Neutrophil (primary cell): Measurements from ENCODE around the gene ZNF536.

ENCODE experiments used
- H3K27ac ChIP-seq: fragments of 200-600 bp; sonication (generic); 2 replicates; pipeline ENCODE4 v1.5.1; 2016; ENCODE audit warnings: mild to moderate bottlenecking, moderate library complexity
- H3K27me3 ChIP-seq: fragments of 200-600 bp; sonication (generic); 2 replicates; pipeline ENCODE4 v1.6.0; 2016; ENCODE audit warnings: mild to moderate bottlenecking
- H3K36me3 ChIP-seq: fragments of 200-600 bp; sonication (generic); 2 replicates; pipeline ENCODE4 v1.5.1; 2017
- H3K4me1 ChIP-seq, 2 experiments: fragments of 200-600 bp in 1 of 2; sonication (generic) in 1 of 2; 1 replicate in 1 of 2; 2 replicates in 1 of 2; pipeline versions ENCODE4 v1.5.1 to v1.6.1; 2013 to 2016; ENCODE audit warnings: low read depth in 1 of 2, low read length in 1 of 2, mild to moderate bottlenecking in 1 of 2, moderate library complexity in 1 of 2; ENCODE audit not compliant: control insufficient read depth in 1 of 2, insufficient read depth in 1 of 2
- H3K4me3 ChIP-seq, 2 experiments: fragments of 200-600 bp in 1 of 2; sonication (generic) in 1 of 2; 1 replicate in 1 of 2; 2 replicates in 1 of 2; pipeline ENCODE4 v1.5.1; 2013 to 2016; ENCODE audit warnings: low read depth in 1 of 2, low read length in 1 of 2, mild to moderate bottlenecking in 1 of 2, moderate library complexity in 1 of 2
- H3K9me3 ChIP-seq: fragments of 200-600 bp; sonication (generic); 2 replicates; pipeline ENCODE4 v1.5.1; 2016
- TF ChIP-seq, protein P1 (sequence below): fragments of 200-600 bp; sonication (generic); IDR thresholded peaks from 2 replicates; pipeline ENCODE4 v1.5.1; 2016; ENCODE audit warnings: antibody characterized with exemption

Gene ZNF536

DNA sequence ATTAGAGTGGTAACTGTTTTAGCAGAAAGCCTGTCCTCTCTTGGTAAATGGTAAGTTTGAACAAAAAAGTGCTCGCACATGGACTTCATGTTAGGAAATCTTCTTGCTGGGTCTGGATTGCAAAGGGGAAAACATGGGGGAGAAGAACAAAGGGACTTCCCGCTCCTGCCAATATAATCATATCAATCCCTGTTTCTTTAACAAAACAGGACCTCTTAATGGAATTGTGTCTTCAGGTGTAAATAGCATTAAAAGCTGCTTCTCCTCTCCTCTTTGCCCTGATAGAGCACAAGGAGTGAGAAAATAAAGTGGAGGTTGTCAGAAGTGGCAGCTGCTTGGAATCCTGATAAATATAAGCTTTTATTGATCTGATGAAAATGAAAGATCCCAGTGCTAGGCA is 20.4 kb upstream of the ZNF536 start:
- no peaks in the 10 kb centered on the region for H3K9me3 ChIP-seq
- no peaks in the 10 kb centered on the region for H3K27me3 ChIP-seq
- H3K4me3 ChIP-seq, result no peak overlapping the region
- no peaks in the 10 kb centered on the region for H3K36me3 ChIP-seq
- TF ChIP-seq, protein P1, sequence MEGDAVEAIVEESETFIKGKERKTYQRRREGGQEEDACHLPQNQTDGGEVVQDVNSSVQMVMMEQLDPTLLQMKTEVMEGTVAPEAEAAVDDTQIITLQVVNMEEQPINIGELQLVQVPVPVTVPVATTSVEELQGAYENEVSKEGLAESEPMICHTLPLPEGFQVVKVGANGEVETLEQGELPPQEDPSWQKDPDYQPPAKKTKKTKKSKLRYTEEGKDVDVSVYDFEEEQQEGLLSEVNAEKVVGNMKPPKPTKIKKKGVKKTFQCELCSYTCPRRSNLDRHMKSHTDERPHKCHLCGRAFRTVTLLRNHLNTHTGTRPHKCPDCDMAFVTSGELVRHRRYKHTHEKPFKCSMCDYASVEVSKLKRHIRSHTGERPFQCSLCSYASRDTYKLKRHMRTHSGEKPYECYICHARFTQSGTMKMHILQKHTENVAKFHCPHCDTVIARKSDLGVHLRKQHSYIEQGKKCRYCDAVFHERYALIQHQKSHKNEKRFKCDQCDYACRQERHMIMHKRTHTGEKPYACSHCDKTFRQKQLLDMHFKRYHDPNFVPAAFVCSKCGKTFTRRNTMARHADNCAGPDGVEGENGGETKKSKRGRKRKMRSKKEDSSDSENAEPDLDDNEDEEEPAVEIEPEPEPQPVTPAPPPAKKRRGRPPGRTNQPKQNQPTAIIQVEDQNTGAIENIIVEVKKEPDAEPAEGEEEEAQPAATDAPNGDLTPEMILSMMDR, result no peak
- no peak overlapping the region for H3K27ac ChIP-seq
- H3K4me1 ChIP-seq, result no peaks in the 10 kb centered on the region

DNA sequence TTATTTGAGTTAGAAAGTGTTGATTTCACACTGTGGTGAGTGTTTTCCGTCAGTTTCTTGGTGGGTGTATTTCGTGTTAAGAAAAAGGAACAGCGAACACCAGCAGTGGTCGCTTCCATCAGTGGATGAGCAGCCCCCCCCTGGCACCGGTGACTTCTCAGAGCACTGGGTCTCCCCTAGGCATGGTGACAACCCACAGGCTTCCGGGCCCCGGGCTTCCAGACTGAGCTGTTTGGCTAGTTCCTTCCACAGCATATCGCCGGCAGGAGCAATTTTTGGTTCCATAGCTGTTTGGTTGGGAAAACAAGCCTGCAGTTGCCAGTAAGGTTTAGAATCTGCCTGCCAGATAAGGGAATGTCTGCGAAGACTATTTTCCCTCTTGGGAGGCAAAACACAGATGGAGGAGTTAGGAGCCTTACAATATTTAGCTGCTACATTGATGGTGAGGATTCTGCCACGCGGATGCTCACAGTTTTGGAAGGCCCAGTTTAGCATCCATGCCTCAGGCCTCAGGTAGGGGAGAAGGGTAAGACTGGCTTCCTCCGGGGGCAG is 18.7 kb upstream of the ZNF536 start:
- no peaks in the 10 kb centered on the region for H3K36me3 ChIP-seq
- H3K9me3 ChIP-seq, result no peaks in the 10 kb centered on the region
- no peak overlapping the region for H3K27ac ChIP-seq
- H3K4me3 ChIP-seq, result no peak overlapping the region
- TF ChIP-seq, protein P1, result no peak
- H3K27me3 ChIP-seq, result peaks cover 3% of the 10 kb centered on the region
- no peaks in the 10 kb centered on the region for H3K4me1 ChIP-seq

DNA sequence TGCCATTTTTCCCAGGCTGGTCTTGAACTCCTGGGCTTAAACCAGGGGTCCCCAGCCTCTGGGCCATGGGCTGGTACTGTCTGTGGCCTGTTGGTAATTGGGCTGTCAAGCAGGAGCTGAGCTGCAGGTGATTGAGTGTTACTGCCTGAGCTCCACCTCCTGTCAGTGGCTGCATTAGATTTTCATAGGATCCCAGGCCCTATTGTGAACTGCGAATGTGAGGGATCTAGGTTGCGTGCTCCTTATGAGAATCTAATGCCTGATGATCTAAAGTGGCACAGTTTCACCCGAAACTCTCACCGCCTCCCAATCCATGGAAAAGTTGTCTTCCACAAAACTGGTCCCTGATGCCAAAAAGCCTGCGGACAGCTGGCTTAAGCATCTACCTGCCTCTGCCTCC is 16.6 kb upstream of the ZNF536 start:
- Histone ChIP-seq H3K4me1 (no peaks in the 10 kb centered on the region), H3K27ac (no peak overlapping the region), H3K36me3 (no peaks in the 10 kb centered on the region), H3K9me3 (no peaks in the 10 kb centered on the region), H3K27me3 (peaks cover 24% of the 10 kb centered on the region), H3K4me3 (no peak overlapping the region)
- TF ChIP-seq, protein P1, result no peak

DNA sequence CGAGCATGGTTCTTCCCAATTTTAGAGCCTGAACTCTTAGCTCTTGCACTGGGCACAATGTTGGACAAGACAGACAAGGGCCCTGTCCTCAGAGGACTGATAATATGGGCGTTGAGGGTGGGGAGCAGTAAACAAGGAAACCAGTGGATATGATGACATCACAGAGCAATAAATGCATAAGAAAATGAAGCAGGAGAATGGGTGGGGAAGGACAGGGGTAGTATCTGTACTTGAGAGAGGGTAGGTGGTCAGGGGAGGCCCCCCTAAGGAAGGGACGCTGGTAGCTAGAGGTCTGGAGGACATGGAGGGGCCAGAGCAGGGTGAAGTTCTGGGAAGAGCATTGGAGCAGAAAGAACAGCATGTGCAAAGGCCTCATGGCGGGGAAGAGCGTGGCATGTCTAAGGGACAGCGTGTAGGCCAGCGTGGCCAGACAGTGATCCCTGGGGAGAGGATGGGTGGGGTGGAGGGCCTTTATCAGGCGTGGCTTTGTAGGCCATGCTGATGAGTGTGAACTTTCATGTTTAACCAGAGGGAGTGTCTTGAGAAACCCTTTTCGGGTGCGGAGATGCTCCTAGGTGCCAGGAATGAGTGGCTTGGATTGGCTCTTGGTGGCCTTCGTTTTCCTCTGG is 15.1 kb upstream of the ZNF536 start:
- Histone ChIP-seq H3K27ac (no peak overlapping the region), H3K9me3 (no peaks in the 10 kb centered on the region), H3K4me3 (no peak overlapping the region), H3K4me1 (no peaks in the 10 kb centered on the region), H3K36me3 (no peaks in the 10 kb centered on the region), H3K27me3 (peaks cover 39% of the 10 kb centered on the region)
- TF ChIP-seq, protein P1, result no peak

DNA sequence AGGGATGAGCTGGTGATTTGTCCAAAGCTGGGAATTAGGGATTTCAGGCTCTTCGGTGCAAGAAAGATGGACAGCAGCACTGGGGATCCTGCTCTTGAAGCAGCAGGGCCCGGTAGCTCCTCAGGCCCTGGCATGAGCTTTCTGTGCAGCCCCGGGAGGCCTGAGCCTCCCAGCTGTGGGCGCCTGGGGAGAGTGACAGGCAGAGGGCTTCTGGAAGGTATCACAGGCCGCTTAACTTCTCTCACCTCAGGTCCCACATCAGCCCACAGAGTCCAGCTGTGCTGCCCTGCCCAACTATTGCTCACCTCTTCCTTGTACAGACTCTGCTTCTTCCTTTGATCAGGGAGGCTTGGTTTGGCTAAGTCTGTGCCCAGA is 14.6 kb upstream of the ZNF536 start:
- TF ChIP-seq, protein P1, result no peak
- Histone ChIP-seq H3K4me1 (no peaks in the 10 kb centered on the region), H3K27me3 (peaks cover 42% of the 10 kb centered on the region), H3K27ac (no peak overlapping the region), H3K9me3 (no peaks in the 10 kb centered on the region), H3K36me3 (no peaks in the 10 kb centered on the region), H3K4me3 (no peak overlapping the region)
